Testis (tissue), 2 donors: ENCODE results near the gene PLCB1.

ENCODE experiments used
- CTCF ChIP-seq, 3 experiments: fragments of 450-650 bp in 2 of 3; fragments of 200-600 bp in 1 of 3; sonication (generic) in 1 of 3; IDR thresholded peaks; one replicate each; pipeline ENCODE4 v1.5.1; 2016 to 2019; ENCODE audit warnings: antibody characterized with exemption in 3 of 3, mild to moderate bottlenecking in 2 of 3, moderate library complexity in 1 of 3
- POLR2A ChIP-seq: fragments of 450-650 bp; IDR thresholded peaks from one replicate; pipeline ENCODE4 v1.6.1; 2017; ENCODE audit warnings: antibody characterized with exemption, mild to moderate bottlenecking, moderate library complexity

GRCh38 chr20:8315639-8316573, 183.8 kb downstream of the PLCB1 start:
- TF ChIP-seq CTCF (IDR thresholded peaks at IDR 0.05) (no peak), POLR2A (no peak)
